GM12878 (cell line): ENCODE results near the gene GRK6. TPM values are rescaled to one million over a fixed set of nuclear protein-coding genes. Genes with fewer than 3 reads are reported as not detected.
A peak's percentile ranks its signal among the peaks of the same experiment; 100 is the strongest.

Experiments used
- ASH2L ChIP-seq: fragments of 300-600, 200-600 bp; sonication (generic); IDR thresholded peaks from 2 replicates; pipeline ENCODE4 v1.6.1; 2017; ENCODE audit warnings: low read depth, mild to moderate bottlenecking, borderline replicate concordance
- BACH1 ChIP-seq: fragments of 450-650 bp; IDR thresholded peaks from 2 replicates; pipeline ENCODE4 v1.6.1; 2017; ENCODE audit warnings: mild to moderate bottlenecking, borderline replicate concordance
- BCL11A ChIP-seq: IDR thresholded peaks from 2 replicates; pipeline ENCODE4 v1.6.1; 2011; ENCODE audit warnings: low read depth, low read length
- LARP7 ChIP-seq: fragments of 450-650 bp; IDR thresholded peaks from 2 replicates; pipeline ENCODE4 v1.6.1; 2017; ENCODE audit warnings: mild to moderate bottlenecking
- NFYA ChIP-seq: IDR thresholded peaks from 2 replicates; pipeline ENCODE4 v1.6.1; 2011; ENCODE audit warnings: low read depth, mild to moderate bottlenecking, low read length, improper control_type of control experiment, borderline replicate concordance
- NRF1 ChIP-seq: conservative IDR thresholded peaks from 2 replicates; pipeline ENCODE4 v1.6.1; 2011; ENCODE audit warnings: mild to moderate bottlenecking, low read depth, low read length, improper control_type of control experiment
- POLR2AphosphoS2 ChIP-seq: IDR thresholded peaks from 2 replicates; pipeline ENCODE4 v1.6.1; 2011; ENCODE audit warnings: low read depth, mild to moderate bottlenecking, low read length, improper control_type of control experiment, moderate library complexity
- RAD21 ChIP-seq: IDR thresholded peaks from 2 replicates; pipeline ENCODE4 v1.6.1; 2011; ENCODE audit warnings: mild to moderate bottlenecking, low read depth, low read length, moderate library complexity; ENCODE audit not compliant: insufficient read depth
- SIN3A ChIP-seq: IDR thresholded peaks from 2 replicates; pipeline ENCODE4 v1.6.1; 2012; ENCODE audit warnings: low read depth, low read length, improper control_type of control experiment
- SREBF2 ChIP-seq: IDR thresholded peaks from 2 replicates; pipeline ENCODE4 v1.6.1; 2012; ENCODE audit warnings: mild to moderate bottlenecking, low read length
- polyA plus RNA-seq, 11 experiments: library from polyadenylated mRNA; depleted of rRNA in 4 of 11; unstranded in 6 of 11; stranded (reverse) in 5 of 11; fragments of >200 nt; fragmentation: Nextera tagmentation in 4 of 11; fragmentation: Illumina TruSeq in 1 of 11; extraction: Ambion mirVana in 4 of 11; extraction: Trizol in 1 of 11; gene quantifications; 1 replicate in 1 of 11; 2 replicates in 10 of 11; pipeline versions ENCODE4 v1.2.1 to v1.2.3, GENCODE V29; 2011 to 2016; ENCODE audit warnings: inconsistent platforms in 2 of 11, missing spikeins in 2 of 11, low read depth in 1 of 11
- total RNA-seq, 4 experiments: library from RNA; depleted of rRNA in 3 of 4; stranded (reverse); fragments of >200 nt in 3 of 4; fragmentation: Illumina TruSeq in 1 of 4; extraction: Trizol in 1 of 4; gene quantifications; 2 replicates each; pipeline versions ENCODE4 v1.2.1 to v1.2.3, GENCODE V29; 2013 to 2021
- TF ChIP-seq, protein P1 (sequence below): fragments of 450-650 bp; IDR thresholded peaks from 2 replicates; pipeline ENCODE4 v1.6.1; 2018; ENCODE audit warnings: borderline replicate concordance, mild to moderate bottlenecking; ENCODE audit not compliant: partially characterized antibody
- TF ChIP-seq, protein P2 (sequence below): IDR thresholded peaks from 2 replicates; pipeline ENCODE4 v1.6.1; 2011; ENCODE audit warnings: borderline replicate concordance, low read depth, mild to moderate bottlenecking, moderate library complexity, mixed read lengths, low read length; ENCODE audit not compliant: insufficient read depth; ENCODE audit errors: extremely low read length
- TF ChIP-seq, protein P3 (sequence below), 3 experiments: IDR thresholded peaks in 2 of 3; conservative IDR thresholded peaks in 1 of 3; 2 replicates each; pipeline ENCODE4 v1.5.1; 2011; ENCODE audit warnings: low read depth in 3 of 3, low read length in 3 of 3, mild to moderate bottlenecking in 3 of 3, control low read depth in 2 of 3, moderate library complexity in 2 of 3, inconsistent platforms in 1 of 3, mixed read lengths in 1 of 3; ENCODE audit not compliant: control insufficient read depth in 2 of 3, insufficient read depth in 1 of 3; ENCODE audit errors: extremely low read depth in 1 of 3
- TF ChIP-seq, protein P4 (sequence below): IDR thresholded peaks from 2 replicates; pipeline ENCODE4 v1.6.1; 2012; ENCODE audit warnings: improper control_type of control experiment, low read depth, low read length; ENCODE audit not compliant: insufficient replicate concordance

Gene GRK6
- total and polyA plus RNA-seq, 10 of the 15 experiments (the other 5 are each of a cell fraction or from before 2014, with no cell fraction given) = 0.79 to 124 (median 41.6) TPM

DNA sequence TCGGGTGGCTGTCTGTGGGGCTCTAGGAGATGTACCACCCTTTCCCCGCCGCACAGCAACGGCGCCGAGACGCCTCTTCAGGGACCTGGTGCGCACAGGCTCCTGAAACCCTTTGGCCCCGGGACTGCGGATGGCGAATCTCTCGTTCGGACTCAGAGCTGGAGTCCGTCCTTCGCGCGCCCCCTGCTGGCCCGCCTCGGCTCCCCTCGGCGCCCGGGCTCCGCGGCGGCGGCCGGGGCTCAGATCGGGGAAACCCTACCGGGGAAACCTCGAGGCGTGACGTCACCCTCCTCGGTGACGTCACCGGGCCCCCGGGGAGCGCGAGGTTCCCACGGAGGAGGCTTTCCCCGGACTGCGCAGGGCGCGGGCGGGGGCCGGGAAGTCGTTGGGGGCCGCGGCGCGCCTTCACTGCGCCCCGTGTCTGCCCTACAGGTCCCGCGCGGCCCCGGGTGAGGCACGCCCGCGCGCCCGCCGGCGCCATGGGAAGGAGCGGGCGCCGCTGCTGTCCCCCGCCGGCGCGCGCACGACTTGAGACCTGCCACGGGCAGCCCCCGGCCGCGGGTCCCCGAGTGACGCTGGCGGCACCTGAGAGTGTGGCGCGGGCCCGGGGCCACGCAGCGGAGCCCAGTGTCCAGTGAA, 28.0 kb downstream of the GRK6 start (continued):
- no peak for TF ChIP-seq NFYA
- peak; percentile 86 for TF ChIP-seq BACH1
- peak; percentile 86 for TF ChIP-seq LARP7
- TF ChIP-seq, protein P1, sequence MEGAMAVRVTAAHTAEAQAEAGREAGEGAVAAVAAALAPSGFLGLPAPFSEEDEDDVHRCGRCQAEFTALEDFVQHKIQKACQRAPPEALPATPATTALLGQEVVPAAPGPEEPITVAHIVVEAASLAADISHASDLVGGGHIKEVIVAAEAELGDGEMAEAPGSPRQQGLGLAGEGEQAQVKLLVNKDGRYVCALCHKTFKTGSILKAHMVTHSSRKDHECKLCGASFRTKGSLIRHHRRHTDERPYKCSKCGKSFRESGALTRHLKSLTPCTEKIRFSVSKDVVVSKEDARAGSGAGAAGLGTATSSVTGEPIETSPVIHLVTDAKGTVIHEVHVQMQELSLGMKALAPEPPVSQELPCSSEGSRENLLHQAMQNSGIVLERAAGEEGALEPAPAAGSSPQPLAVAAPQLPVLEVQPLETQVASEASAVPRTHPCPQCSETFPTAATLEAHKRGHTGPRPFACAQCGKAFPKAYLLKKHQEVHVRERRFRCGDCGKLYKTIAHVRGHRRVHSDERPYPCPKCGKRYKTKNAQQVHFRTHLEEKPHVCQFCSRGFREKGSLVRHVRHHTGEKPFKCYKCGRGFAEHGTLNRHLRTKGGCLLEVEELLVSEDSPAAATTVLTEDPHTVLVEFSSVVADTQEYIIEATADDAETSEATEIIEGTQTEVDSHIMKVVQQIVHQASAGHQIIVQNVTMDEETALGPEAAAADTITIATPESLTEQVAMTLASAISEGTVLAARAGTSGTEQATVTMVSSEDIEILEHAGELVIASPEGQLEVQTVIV = no peak
- TF ChIP-seq, protein P2, sequence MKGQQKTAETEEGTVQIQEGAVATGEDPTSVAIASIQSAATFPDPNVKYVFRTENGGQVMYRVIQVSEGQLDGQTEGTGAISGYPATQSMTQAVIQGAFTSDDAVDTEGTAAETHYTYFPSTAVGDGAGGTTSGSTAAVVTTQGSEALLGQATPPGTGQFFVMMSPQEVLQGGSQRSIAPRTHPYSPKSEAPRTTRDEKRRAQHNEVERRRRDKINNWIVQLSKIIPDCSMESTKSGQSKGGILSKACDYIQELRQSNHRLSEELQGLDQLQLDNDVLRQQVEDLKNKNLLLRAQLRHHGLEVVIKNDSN = no peak
- TF ChIP-seq, protein P3, sequence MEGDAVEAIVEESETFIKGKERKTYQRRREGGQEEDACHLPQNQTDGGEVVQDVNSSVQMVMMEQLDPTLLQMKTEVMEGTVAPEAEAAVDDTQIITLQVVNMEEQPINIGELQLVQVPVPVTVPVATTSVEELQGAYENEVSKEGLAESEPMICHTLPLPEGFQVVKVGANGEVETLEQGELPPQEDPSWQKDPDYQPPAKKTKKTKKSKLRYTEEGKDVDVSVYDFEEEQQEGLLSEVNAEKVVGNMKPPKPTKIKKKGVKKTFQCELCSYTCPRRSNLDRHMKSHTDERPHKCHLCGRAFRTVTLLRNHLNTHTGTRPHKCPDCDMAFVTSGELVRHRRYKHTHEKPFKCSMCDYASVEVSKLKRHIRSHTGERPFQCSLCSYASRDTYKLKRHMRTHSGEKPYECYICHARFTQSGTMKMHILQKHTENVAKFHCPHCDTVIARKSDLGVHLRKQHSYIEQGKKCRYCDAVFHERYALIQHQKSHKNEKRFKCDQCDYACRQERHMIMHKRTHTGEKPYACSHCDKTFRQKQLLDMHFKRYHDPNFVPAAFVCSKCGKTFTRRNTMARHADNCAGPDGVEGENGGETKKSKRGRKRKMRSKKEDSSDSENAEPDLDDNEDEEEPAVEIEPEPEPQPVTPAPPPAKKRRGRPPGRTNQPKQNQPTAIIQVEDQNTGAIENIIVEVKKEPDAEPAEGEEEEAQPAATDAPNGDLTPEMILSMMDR (IDR thresholded peaks at IDR 0.05 in 2 of 3, conservative IDR thresholded peaks at IDR 0.05 in 1 of 3; ENCODE audit: control insufficient read depth in 2 of 3, extremely low read depth in 1 of 3, insufficient read depth in 1 of 3, low read depth in 3 of 3, low read length in 3 of 3) = peak; percentile 79 to 98 (median 87); a peak in 4 of 6 replicates
- 0 out of 2 replicates have a peak, but pooled peaks have one; percentile 39 for TF ChIP-seq POLR2AphosphoS2
- TF ChIP-seq RAD21 = peak; percentile 84
- TF ChIP-seq NRF1 = no peak
- TF ChIP-seq BCL11A = peak; percentile 76; the same call in 1 of the 2 replicates
- no peak for TF ChIP-seq SREBF2
- no peak; the same call in none of the 2 replicates for TF ChIP-seq SIN3A
- TF ChIP-seq, protein P4, sequence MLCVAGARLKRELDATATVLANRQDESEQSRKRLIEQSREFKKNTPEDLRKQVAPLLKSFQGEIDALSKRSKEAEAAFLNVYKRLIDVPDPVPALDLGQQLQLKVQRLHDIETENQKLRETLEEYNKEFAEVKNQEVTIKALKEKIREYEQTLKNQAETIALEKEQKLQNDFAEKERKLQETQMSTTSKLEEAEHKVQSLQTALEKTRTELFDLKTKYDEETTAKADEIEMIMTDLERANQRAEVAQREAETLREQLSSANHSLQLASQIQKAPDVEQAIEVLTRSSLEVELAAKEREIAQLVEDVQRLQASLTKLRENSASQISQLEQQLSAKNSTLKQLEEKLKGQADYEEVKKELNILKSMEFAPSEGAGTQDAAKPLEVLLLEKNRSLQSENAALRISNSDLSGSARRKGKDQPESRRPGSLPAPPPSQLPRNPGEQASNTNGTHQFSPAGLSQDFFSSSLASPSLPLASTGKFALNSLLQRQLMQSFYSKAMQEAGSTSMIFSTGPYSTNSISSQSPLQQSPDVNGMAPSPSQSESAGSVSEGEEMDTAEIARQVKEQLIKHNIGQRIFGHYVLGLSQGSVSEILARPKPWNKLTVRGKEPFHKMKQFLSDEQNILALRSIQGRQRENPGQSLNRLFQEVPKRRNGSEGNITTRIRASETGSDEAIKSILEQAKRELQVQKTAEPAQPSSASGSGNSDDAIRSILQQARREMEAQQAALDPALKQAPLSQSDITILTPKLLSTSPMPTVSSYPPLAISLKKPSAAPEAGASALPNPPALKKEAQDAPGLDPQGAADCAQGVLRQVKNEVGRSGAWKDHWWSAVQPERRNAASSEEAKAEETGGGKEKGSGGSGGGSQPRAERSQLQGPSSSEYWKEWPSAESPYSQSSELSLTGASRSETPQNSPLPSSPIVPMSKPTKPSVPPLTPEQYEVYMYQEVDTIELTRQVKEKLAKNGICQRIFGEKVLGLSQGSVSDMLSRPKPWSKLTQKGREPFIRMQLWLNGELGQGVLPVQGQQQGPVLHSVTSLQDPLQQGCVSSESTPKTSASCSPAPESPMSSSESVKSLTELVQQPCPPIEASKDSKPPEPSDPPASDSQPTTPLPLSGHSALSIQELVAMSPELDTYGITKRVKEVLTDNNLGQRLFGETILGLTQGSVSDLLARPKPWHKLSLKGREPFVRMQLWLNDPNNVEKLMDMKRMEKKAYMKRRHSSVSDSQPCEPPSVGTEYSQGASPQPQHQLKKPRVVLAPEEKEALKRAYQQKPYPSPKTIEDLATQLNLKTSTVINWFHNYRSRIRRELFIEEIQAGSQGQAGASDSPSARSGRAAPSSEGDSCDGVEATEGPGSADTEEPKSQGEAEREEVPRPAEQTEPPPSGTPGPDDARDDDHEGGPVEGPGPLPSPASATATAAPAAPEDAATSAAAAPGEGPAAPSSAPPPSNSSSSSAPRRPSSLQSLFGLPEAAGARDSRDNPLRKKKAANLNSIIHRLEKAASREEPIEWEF = peak; percentile 39
- TF ChIP-seq ASH2L = no peak
